NCI-H1417 treated with DMSO at 0.1 percent for 48 hours (cell line): Measurements from ENCODE around the gene IL4.

ENCODE experiments used
- DNase-seq: peaks from one replicate; lab custom pipeline; 2025; lab: John Stamatoyannopoulos, UW

The IL4 gene

GRCh38 chr5:132658381-132659302 lies 15.1 kb upstream of the IL4 start:
- DNase-seq = no peak

GRCh38 chr5:132659598-132660493 lies 13.9 kb upstream of the IL4 start:
- DNase-seq = no peak

DNA sequence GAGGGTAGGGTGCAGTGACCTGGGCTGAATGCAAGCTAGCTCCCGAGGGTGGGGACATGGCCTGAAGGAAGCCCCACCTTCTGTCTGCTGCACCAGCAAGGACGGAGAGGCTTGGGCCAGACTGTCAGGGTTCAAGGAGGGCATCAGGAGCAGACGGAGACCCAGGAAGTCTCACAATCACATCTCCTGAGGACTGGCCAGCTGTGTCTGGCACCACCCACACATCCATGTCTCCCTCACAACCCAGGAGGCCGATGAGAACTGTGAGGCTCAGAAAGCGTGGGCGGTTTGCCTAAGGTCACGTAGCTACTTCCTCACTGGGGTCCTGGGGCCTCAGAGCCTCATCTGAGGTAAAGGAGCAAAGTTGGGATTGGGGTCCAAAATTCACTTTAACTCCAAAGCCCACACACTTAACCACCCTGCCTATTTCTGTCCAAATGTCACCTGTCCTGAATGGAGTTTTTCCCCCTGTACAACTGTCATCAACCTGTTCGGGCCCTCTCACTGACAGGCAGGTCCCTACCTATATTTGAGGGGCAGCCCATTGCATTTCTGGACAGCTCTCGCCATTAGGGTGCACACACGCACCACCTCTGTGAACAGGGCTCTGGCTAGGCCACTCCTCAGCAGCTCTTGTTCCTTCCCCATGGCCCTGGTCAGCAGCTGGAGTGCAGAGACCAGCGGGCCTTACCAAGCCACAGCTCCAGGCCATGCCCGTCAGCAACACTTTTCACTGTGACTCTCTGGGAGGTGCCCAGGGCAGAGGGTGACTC lies 12.4 kb upstream of the IL4 start:
- no peak for DNase-seq

- no peak for DNase-seq
These were observed 11.8 kb upstream of the IL4 start for GRCh38 chr5:132662004-132662401.

- DNase-seq = no peak
These were observed 10.6 kb upstream of the IL4 start for GRCh38 chr5:132662925-132663770.

- DNase-seq = no peak
These were observed 9.8 kb upstream of the IL4 start for GRCh38 chr5:132663771-132664695.

DNA sequence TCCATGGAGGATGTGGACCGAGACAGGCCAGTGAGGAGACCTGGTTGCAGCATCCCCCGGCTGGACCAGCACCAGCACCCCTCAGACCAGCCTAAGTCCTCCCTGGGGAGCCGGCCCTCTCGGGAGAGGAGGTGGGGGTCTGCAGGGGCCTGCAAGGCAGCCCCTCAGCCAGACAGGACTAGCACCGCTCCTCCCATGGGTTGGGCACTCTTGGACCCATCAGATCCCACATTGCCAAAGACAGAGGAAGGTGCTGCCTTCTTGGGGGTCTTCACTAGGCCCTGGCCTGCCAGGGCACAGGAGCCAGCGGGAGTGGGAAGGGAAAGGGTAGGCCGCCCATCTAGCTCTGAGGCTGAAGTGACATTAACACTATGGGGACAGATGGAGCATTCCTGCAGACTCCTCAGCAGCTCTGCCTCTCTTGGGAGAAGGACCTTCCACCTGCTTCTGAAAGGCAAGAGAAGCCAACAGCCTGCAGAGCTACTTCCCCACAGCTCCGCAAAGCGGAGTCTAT lies 9.0 kb upstream of the IL4 start:
- DNase-seq = no peak

DNA sequence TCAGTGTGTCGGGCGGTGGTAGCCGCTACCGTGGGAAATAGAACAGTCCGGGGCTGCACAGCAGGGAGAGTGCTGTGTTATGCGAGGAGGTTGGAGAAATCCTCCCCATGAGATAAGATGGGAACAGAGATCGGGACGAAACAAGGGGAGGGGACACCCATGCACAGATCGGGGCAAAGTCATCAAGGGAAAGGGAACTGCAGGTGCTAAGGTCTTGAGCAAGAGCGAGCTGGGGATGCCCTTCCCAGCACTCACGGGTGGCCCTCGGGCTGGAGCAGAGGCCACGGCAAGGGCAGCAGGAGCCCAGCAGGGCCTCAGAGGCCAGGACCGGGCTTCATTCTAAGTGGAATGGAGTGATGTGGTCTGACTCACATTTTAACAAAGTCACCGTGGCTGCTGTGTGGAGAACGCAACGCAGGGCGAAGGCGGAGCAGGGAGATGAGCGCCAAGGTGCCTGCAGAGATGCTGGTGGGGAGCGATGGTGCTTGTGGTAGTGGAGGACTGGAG lies 8.2 kb upstream of the IL4 start:
- no peak for DNase-seq

DNA sequence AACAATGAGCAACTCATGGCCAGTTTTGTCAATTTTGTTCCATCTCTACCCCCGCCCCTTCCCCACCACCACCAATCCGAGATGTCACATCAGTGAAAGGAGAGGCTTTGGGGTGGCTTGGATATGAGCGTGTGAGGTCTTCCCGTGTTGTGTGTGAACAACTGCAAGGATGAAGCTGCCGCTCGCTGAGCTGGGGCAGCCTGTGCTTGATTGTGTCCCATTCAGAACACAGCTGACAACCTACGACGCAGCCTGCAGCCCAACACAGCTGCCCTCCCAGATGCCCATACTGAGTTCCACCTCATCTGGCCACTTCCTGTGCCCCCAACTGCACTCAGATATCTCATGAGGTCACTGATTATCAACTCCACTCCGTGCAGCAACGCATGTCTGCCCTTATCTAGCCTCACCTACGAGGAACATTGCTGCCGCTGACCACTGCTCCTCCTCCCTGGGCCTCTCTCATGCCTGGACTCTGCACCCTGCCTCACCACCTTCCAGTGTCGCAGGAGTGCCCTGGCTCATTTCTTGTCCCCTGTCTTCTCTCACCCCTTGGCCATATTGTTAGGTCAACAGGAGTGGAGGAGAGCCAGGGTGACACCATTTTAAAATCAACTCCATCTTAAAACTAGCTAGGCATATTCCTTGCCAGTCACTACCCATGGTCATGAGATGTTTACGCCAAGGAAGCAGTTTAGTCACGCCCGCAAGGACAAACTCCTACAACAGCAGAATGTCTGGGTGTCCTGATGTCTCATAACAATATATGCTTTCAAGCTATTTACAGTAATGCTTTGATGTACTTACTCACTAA lies 7.3 kb upstream of the IL4 start:
- DNase-seq = no peak

- no peak for DNase-seq
These were observed 6.5 kb upstream of the IL4 start for GRCh38 chr5:132667309-132667708.

GRCh38 chr5:132667761-132668705 lies 5.8 kb upstream of the IL4 start:
- no peak for DNase-seq

DNA sequence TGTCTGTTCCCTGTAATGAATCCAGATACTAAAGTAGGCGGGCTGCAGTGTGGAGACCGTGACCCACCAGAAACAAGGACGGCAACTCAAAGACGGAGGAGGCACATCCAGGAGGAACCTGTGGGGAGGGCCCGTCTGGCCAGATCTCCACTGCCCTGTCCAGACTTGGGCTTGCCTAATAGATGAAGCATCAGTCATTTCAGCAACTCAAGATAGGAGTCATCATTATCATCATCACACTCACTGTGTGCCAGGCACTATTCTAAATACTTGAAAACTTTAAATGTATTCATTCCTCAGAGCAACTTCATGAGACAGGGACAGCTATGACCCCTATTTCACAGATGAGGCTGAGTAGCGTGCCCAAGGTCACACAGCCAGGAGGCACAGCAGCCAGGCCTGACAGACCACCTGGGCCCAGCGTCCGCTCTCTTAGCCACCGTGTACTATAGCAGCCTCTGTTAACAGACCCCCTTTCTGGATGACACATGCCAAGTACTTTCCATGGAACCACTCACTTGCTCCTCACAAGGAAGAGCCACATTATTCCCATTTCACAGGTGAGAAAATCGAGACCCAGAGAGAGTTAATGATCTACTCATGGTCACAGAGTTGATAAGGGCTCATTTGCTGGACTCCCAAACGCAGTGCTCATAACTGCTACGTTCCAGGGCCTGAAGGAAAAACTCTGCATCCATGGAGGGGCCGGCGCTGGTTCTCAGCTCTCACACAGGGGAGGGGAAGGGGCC lies 4.9 kb upstream of the IL4 start:
- no peak for DNase-seq

- no peak for DNase-seq
These were observed 4.4 kb upstream of the IL4 start for GRCh38 chr5:132669455-132669820.

DNA sequence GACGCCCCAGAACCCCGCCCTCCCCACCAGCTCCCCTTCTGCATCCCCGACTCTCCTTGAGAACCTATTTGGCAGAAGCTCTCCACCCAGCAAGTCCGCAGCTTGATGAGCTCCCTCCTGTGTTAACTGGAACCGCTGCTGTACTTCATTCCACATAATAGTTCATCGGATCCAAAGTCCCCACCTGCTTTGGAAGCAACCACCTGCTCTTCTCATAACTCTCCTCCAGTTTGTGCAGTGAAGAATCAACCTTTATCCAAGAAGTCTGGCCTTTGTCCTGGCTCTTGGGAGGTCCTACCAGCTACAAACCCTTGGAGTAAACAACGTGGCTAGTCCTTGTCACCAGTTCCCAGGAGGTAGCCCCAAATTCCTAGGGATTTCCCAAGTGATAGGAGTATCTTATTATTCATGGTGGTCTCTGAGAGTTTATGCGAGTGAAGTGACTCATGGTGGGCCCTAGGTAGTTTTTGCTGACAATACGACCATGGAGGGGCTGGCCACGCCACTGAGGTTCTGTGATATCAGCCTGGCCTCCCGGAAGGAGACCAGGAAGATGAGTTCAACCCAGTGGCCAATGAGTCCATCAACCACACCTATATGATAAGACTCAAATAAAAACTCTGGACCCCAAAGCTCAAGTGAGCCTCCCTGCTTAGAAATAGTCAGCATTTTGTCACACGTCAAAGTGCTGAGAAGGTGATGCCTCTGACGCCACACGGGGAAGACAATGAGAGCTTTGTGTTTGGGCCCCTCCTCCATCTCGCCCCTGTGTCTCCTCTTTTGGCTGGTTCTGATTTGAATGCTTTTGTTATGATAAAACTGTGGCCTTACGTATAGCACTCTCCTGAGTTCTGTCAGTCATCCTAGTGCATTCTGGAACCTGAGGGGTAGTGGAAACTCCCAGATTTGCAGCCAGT lies 3.6 kb upstream of the IL4 start:
- DNase-seq = no peak

DNA sequence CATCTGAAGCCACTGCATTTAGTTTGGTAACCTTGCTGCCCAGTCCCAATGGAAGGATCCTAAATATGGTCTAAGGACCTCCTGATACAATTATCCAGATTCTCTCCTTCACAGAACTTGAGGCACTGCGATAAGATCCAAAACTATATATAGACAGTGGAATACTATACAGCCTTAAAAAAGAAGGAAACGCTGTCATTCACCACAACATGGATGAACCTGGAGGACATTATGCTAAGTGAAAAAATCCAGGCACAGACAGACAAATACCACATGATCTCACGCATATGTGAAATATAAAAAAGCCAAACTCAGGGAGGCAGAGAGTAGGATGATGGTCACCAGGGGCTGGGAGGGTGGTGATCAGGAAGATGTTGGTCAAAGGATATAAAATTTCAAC lies 2.8 kb upstream of the IL4 start:
- DNase-seq = no peak

GRCh38 chr5:132673488-132673887 lies 301 bp upstream of the IL4 start:
- no peak for DNase-seq
